Mucosa of descending colon (tissue), 3 donors: Measurements from ENCODE around the gene CSGALNACT2. TPM values are rescaled to one million over a fixed set of nuclear protein-coding genes. Genes with fewer than 3 reads are reported as not detected.

Experiments used
- ATAC-seq: fragments of 200-7000 bp; cut with Tn5 transposase; one replicate; pipeline ENCODE4 v1.9.1; 2020; ENCODE audit warnings: mild to moderate bottlenecking, moderate library complexity
- DNase-seq, 3 donors: peaks; one replicate each; pipeline ENCODE4 v3.0.0-alpha.2; 2020
- H3K36me3 ChIP-seq: fragments of 200-600 bp; one replicate; pipeline ENCODE4 v1.8.0; 2021; ENCODE audit warnings: low read depth, mild to moderate bottlenecking
- H3K4me1 ChIP-seq: fragments of 200-600 bp; one replicate; pipeline ENCODE4 v1.8.0; 2021; ENCODE audit warnings: low read depth, mild to moderate bottlenecking
- H3K4me3 ChIP-seq: fragments of 200-600 bp; one replicate; pipeline ENCODE4 v1.8.0; 2021; ENCODE audit warnings: mild to moderate bottlenecking
- H3K9me3 ChIP-seq: fragments of 200-600 bp; one replicate; pipeline ENCODE4 v1.8.0; 2021; ENCODE audit warnings: mild to moderate bottlenecking
- intact Hi-C, 2 donors: fragments of 100-400 bp; cut with DNase I in 1 of 2; cut with micrococcal nuclease in 1 of 2; formaldehyde crosslinking; loops; one replicate each; pipeline versions ENCODE4 v1.11.0 to v1.11.1; 2022; cut with DNase I, micrococcal nuclease
- total RNA-seq, 3 donors: library from RNA; stranded (reverse); fragmentation: NEBNext Ultra II Directional in 2 of 3; extraction: Animal tissue kit (Norgen Biotek cat#: 25700) in 2 of 3; gene quantifications; one replicate each; pipeline versions ENCODE4 v1.2.1 to v1.2.4, GENCODE V29; 2021 to 2023
- TF ChIP-seq, protein P1 (sequence below): fragments of 200-600 bp; IDR thresholded peaks from one replicate; pipeline ENCODE4 v1.8.0; 2022; ENCODE audit warnings: antibody characterized with exemption, mild to moderate bottlenecking
- donor health status: DM: no; HTN: no; CAD: no; lungs with moderate emphysema.
- donor health status: DM: no; HTN: no; CAD: no.
- donor health status: DM: no; HTN: yes; CAD: no.

The CSGALNACT2 gene
- total RNA-seq, 3 donors from 2014 or later = 3.9 to 20.1 (median 7.4) TPM

DNA sequence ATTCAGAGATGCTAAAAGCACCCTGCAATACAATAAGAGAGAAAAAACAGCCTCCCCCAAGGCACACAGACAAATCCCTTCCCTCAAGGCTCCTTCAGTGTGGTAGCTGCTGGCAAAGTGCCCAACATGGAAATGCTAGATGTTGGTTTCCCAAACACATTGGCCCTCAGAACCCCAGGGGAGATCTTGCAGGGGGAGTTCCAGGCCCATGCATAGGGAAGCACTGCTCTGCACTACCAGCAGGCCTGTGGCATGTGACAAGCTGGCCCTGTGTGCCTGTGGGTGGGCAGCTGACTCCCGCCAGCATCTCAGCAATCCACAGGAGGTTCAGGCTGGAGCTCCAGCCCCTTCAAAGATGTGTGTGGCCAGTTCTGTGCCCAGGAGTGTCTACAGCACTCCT lies 16.8 kb upstream of the CSGALNACT2 start:
- intact Hi-C loops = no loop called here

DNA sequence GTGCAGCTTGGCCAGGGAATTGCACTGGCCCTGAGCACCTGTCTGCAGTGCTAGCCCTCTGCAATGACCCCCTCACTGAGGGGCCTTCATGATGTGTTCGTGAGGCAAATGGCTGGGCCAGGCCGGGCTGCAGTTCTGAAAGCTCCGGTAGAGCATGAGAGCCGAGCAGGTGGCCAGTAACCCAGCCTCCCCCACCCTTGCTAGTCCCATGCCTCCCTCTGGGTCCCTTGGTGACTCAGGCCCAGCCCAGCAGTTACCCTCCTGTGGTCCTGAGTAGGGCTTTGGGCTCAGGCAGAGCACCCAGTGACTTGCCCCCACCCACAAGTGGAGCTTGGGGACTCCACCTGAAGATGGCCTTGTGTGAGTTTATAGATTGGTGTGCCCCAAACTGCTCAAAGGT lies 16.1 kb upstream of the CSGALNACT2 start:
- Histone ChIP-seq H3K4me1 (no peaks in the 10 kb centered on the region), H3K4me3 (no peak overlapping the region), H3K9me3 (no peaks in the 10 kb centered on the region), H3K36me3 (no peaks in the 10 kb centered on the region)
- ATAC-seq (no peak), DNase-seq (peak in 1 of 3 donors; percentile 14)
- intact Hi-C loops = no loop called here
- TF ChIP-seq, protein P1, sequence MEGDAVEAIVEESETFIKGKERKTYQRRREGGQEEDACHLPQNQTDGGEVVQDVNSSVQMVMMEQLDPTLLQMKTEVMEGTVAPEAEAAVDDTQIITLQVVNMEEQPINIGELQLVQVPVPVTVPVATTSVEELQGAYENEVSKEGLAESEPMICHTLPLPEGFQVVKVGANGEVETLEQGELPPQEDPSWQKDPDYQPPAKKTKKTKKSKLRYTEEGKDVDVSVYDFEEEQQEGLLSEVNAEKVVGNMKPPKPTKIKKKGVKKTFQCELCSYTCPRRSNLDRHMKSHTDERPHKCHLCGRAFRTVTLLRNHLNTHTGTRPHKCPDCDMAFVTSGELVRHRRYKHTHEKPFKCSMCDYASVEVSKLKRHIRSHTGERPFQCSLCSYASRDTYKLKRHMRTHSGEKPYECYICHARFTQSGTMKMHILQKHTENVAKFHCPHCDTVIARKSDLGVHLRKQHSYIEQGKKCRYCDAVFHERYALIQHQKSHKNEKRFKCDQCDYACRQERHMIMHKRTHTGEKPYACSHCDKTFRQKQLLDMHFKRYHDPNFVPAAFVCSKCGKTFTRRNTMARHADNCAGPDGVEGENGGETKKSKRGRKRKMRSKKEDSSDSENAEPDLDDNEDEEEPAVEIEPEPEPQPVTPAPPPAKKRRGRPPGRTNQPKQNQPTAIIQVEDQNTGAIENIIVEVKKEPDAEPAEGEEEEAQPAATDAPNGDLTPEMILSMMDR = no peak

More for the DNA sequence above, 16.8 kb upstream of the CSGALNACT2 start:
- Histone ChIP-seq H3K4me3 (no peak overlapping the region), H3K9me3 (no peaks in the 10 kb centered on the region), H3K4me1 (no peaks in the 10 kb centered on the region), H3K36me3 (no peaks in the 10 kb centered on the region)
- TF ChIP-seq, protein P1 = no peak
- ATAC-seq (no peak), DNase-seq (peak in 1 of 3 donors; percentile 27)

DNA sequence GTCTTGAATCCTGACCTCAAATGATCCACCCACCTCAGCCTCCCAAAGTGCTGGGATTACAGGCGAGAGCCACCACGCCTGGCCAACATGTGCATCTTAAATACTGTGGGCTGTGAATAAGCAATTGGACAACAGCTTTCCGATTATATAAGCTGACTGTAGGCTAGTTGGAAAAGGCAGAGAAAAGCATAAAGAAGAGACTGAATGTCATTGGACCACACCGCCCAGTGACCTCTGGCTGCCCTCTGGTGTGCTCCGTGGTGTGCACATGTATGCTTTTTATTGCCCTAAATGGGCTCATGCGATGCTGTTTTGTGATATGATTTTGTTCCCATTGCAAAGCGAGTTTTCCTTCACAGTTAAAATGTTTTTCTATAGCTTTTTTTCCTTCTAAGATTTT lies 15.4 kb upstream of the CSGALNACT2 start:
- DNase-seq = no peak
- Histone ChIP-seq H3K36me3 (no peaks in the 10 kb centered on the region), H3K4me3 (no peak overlapping the region), H3K4me1 (no peaks in the 10 kb centered on the region), H3K9me3 (no peaks in the 10 kb centered on the region)
- no peak for ATAC-seq
- TF ChIP-seq, protein P1 = no peak
- intact Hi-C loops = no loop called here

DNA sequence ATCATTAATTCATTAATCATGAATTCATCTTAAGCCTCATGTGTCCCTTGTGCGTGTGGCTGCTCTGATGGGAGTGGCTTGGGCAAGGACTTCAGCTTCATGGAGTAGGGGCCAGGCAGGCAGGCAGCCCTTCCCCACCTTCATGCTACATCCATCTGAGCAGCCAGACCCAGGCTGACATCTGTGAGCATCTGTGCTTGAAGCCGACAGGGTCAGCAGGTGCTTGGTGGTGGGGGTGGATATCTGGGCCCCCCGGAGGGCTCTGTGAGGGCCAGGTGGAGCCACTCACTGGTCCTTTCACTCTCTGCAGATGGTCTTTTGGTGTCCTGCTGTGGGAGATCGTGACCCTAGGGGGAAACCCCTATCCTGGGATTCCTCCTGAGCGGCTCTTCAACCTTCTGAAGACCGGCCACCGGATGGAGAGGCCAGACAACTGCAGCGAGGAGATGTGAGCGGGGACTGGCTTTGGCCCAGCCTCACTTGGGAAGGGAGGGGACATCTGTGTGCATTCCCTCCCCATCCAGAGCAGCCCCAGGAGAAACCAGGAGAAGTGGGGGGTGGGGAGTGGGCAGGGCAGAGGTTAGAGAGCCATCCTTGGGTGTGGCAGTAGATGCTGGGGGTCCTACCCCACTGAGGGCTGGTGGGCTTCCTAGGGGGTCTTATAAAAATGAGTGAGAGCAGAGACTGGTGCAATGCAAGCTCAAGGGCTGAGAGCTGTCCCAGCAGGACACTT lies 14.7 kb upstream of the CSGALNACT2 start:
- H3K36me3 ChIP-seq = no peaks in the 10 kb centered on the region
- intact Hi-C loops = no loop called here
- TF ChIP-seq, protein P1 = no peak
- ATAC-seq = no peak
- no peak overlapping the region for H3K4me3 ChIP-seq
- H3K4me1 ChIP-seq = no peaks in the 10 kb centered on the region
- DNase-seq = peak in 1 of 3 donors; percentile 8
- H3K9me3 ChIP-seq = no peaks in the 10 kb centered on the region

DNA sequence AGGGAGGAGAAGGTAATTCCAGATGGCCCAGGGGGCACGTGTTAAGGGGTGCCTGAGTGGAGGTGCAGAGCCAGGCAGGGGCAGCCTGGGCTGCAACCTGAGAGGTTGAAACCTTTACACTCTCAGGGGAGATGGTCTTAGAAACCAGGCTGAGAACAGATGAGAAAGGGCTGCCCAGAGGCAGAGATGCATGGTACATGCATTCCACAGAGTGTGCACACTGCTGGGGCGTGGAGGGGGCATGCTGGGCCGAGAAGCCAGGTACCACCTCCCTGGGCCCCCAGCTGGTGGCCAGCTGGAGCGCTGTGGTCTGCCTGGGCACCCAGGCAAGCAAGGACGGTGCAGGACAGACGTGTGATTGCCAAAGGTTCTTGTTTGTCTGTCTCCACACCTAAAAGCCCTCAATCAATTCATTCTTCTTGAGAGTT lies 14.1 kb upstream of the CSGALNACT2 start:
- H3K4me3 ChIP-seq = no peak overlapping the region
- ATAC-seq (no peak), DNase-seq (peak in 1 of 3 donors; percentile 6)
- TF ChIP-seq, protein P1 = no peak
- H3K36me3 ChIP-seq = no peaks in the 10 kb centered on the region
- no peaks in the 10 kb centered on the region for H3K9me3 ChIP-seq
- no peaks in the 10 kb centered on the region for H3K4me1 ChIP-seq
- intact Hi-C loops = no loop called here
